MCF 10A (cell line): Measurements from ENCODE around the gene VRK1. TPM values are rescaled to one million over a fixed set of nuclear protein-coding genes. Genes with fewer than 3 reads are reported as not detected.

Experiments
- BruUV-seq: library from RNA; stranded (reverse); fragments of 400-500 nt; replicated peaks from 2 replicates; lab custom pipeline; 2021; lab: Mats Ljungman, UMichigan
- CTCF ChIA-PET: fragments of 300-600 bp; sonication (Branson Sonifier 250); formaldehyde crosslinking; extraction: SDS; loops from one replicate; lab custom pipeline; 2021; ENCODE audit warnings: antibody characterized with exemption, inconsistent platforms; lab: Yijun Ruan, JAX
- POLR2A ChIA-PET: fragments of 300-600, 350-650 bp; sonication (Branson Sonifier 250); formaldehyde crosslinking; extraction: SDS; loops from one replicate; lab custom pipeline; 2020; ENCODE audit warnings: antibody characterized with exemption, inconsistent platforms; lab: Yijun Ruan, JAX
- DNase-seq: peaks from one replicate; pipeline ENCODE4 v3.0.0-alpha.2; 2018; ENCODE audit not compliant: unreplicated experiment
- H3K27ac Mint-ChIP-seq: one replicate; pipeline ENCODE4 v1.8.0; 2022; ENCODE audit warnings: mild to moderate bottlenecking, low read depth, mixed read lengths; ENCODE audit not compliant: unreplicated experiment
- H3K27me3 Mint-ChIP-seq: one replicate; pipeline ENCODE4 v1.8.0; 2022; ENCODE audit warnings: mixed read lengths; ENCODE audit not compliant: insufficient read depth, unreplicated experiment
- H3K36me3 Mint-ChIP-seq: one replicate; pipeline ENCODE4 v1.8.0; 2022; ENCODE audit warnings: mild to moderate bottlenecking, moderate library complexity, mixed read lengths; ENCODE audit not compliant: insufficient read depth, unreplicated experiment
- H3K4me1 Mint-ChIP-seq: one replicate; pipeline ENCODE4 v1.8.0; 2022; ENCODE audit warnings: mixed read lengths; ENCODE audit not compliant: insufficient read depth, unreplicated experiment
- H3K4me3 Mint-ChIP-seq: one replicate; pipeline ENCODE4 v1.8.0; 2022; ENCODE audit warnings: mild to moderate bottlenecking, moderate library complexity, mixed read lengths; ENCODE audit not compliant: unreplicated experiment
- H3K9me3 Mint-ChIP-seq: one replicate; pipeline ENCODE4 v1.8.0; 2022; ENCODE audit warnings: mixed read lengths; ENCODE audit not compliant: unreplicated experiment
- CTCF ChIP-seq: fragments of 200-600 bp; IDR thresholded peaks from one replicate; pipeline ENCODE4 v1.8.0; 2022; ENCODE audit warnings: antibody characterized with exemption, mild to moderate bottlenecking; ENCODE audit not compliant: unreplicated experiment
- intact Hi-C: fragments of 100-400 bp; cut with micrococcal nuclease; formaldehyde crosslinking; loops from 2 replicates; pipeline ENCODE4 v1.14.1; 2022
- total RNA-seq: library from RNA; stranded (reverse); gene quantifications from 2 replicates; pipeline ENCODE4 v1.2.3, GENCODE V29; 2022

The VRK1 gene
- total RNA-seq, 1 experiment from 2014 or later, result 17.7 TPM

- Mint-ChIP-seq H3K4me1 (peaks cover 18% of the 10 kb centered on the region), H3K27ac (peak overlapping the region; percentile 77), H3K36me3 (no peaks in the 10 kb centered on the region), H3K27me3 (no peaks in the 10 kb centered on the region), H3K4me3 (peak overlapping the region; percentile 66), H3K9me3 (no peaks in the 10 kb centered on the region)
- DNase-seq, result peak; percentile 68
- no TSS peak for BruUV-seq
- CTCF ChIA-PET, result interaction anchor here (0.6 to 1.5 kb wide), 7 partner anchors 9 to 216 kb away, joined by 3 to 11 read pairs (median 3); partner anchors contain the start of gene VRK1
- intact Hi-C loops, result loop anchor here (1.0 to 5.0 kb wide), 2 partner anchors 14 to 69 kb away; partner anchors contain the start of gene VRK1
- POLR2A ChIA-PET, result interaction anchor here (0.6 to 3.1 kb wide), 19 partner anchors 9 to 1533 kb away, joined by 3 to 35 read pairs (median 4); partner anchors contain the start of gene VRK1
- no peak for TF ChIP-seq CTCF
Measured at GRCh38 chr14:96783043-96783914, 13.9 kb upstream of the VRK1 start.

GRCh38 chr14:96783915-96784224 is 13.3 kb upstream of the VRK1 start:
- BruUV-seq, result no TSS peak
- peak overlapping the region; percentile 66 for H3K4me3 Mint-ChIP-seq
- intact Hi-C loops, result loop anchor here (1.0 to 5.0 kb wide), 2 partner anchors 13 to 68 kb away; partner anchors contain the start of gene VRK1
- H3K4me1 Mint-ChIP-seq, result peaks cover 18% of the 10 kb centered on the region
- ChIA-PET CTCF (interaction anchor here (0.7 to 1.5 kb wide), 4 partner anchors 8 to 69 kb away, joined by 3 to 8 read pairs (median 4); no protein-coding TSS in a partner anchor), POLR2A (interaction anchor here (0.6 to 3.1 kb wide), 11 partner anchors 8 to 281 kb away, joined by 3 to 35 read pairs (median 4); partner anchors contain the start of gene VRK1)
- H3K27ac Mint-ChIP-seq, result peak overlapping the region; percentile 77
- TF ChIP-seq CTCF, result no peak
- H3K9me3 Mint-ChIP-seq, result no peaks in the 10 kb centered on the region
- no peaks in the 10 kb centered on the region for H3K27me3 Mint-ChIP-seq
- DNase-seq, result peak; percentile 72
- H3K36me3 Mint-ChIP-seq, result no peaks in the 10 kb centered on the region

GRCh38 chr14:96790186-96790585 is 7.0 kb upstream of the VRK1 start:
- Mint-ChIP-seq H3K27me3 (no peaks in the 10 kb centered on the region), H3K27ac (no peak overlapping the region), H3K36me3 (no peaks in the 10 kb centered on the region), H3K9me3 (no peaks in the 10 kb centered on the region), H3K4me1 (no peaks in the 10 kb centered on the region), H3K4me3 (no peak overlapping the region)
- ChIA-PET POLR2A (no interaction called here), CTCF (no interaction called here)
- TF ChIP-seq CTCF, result no peak
- no peak for DNase-seq
- intact Hi-C loops, result no loop called here
- BruUV-seq, result no TSS peak

- Mint-ChIP-seq H3K4me1 (no peaks in the 10 kb centered on the region), H3K27me3 (no peaks in the 10 kb centered on the region), H3K4me3 (no peak overlapping the region), H3K36me3 (no peaks in the 10 kb centered on the region), H3K9me3 (no peaks in the 10 kb centered on the region), H3K27ac (no peak overlapping the region)
- POLR2A ChIA-PET, result no interaction called here
- DNase-seq, result no peak
- intact Hi-C loops, result no loop called here
- no peak for TF ChIP-seq CTCF
- no TSS peak for BruUV-seq
- CTCF ChIA-PET, result interaction anchor here (1.6 kb wide), 1 partner anchor 50 kb away, joined by 9 read pairs; no protein-coding TSS in a partner anchor
Measured at GRCh38 chr14:96790706-96791105, 6.5 kb upstream of the VRK1 start.
